Hematopoietic multipotent progenitor cell treated with erythropoietin and hydrocortisone succinate and interleukin-3 and kit ligand, for 17 days (in vitro differentiated cells): Measurements from ENCODE around the gene TWF1.
"Not testable (repeated sequence)": the region's sequence is repeated elsewhere in the genome, so short reads cannot be mapped to it uniquely, and the experiment has no call there.

Source experiments
- DNase-seq: peaks from one replicate; pipeline ENCODE4 v3.0.0-alpha.2; 2015; ENCODE audit warnings: low spot score

Gene TWF1

DNA sequence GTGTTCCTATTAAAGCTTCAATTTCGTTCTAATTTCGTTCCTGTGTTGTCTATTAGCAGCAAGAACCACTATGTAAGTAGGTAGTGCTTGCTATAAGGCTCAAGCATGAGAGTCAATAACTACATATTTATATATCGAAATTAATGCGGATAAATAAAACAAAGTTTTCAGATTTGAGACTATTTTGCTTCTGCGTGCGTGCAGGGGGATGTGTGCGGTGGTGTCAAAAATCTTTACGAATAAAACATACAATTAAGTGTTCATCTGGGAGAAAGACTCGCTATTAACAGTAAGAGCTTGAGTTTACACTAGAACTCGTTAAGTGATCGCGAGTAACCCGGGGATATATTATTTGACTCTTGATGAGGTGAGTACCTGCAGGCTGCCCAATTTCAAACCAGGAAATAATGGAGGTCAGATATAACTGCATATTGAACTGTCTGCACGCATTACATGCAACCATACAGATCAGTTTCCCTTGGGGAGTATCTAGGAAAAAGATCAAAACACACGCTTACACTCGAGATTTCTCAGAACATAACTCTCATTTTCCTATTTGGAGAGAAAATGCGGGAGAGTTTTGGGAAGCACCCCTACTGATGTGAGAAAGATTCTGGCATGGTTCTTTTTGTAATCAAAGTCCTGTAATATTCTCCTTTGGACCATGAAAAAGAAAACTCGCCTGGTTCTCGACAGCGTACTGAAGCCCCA lies 813 bp downstream of the TWF1 start:
- DNase-seq, result no peak

- no peak for DNase-seq
Observed at GRCh38 chr12:43797561-43798217, 8.4 kb downstream of the TWF1 start.

DNA sequence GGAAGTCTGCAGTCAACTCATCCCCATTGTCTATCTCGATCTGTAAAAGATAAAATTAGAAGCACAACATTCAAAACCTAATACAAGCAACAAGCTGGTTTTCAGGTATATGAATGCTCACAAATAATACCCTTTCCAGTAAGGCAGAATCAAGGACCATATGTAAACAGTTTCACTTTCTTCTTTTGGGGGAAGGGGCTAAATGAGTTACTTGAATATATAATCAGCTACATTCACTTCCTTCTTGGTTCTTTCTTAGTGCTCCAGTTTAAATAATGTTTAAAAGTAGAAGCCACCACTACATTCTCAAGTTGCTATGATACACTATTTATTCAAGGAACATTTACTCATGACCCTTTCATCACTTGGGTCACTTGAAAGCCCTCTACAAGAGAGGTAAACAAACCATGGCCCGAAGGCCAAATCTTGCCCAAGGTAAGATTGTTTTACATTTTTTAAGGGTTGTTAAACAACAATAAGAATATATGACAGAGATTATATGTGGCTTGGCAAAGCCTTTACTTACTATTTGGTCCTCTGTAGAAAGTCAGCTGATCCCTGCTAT lies 10.3 kb downstream of the TWF1 start:
- DNase-seq, result no peak

GRCh38 chr12:43789941-43790340 lies 16.2 kb downstream of the TWF1 start:
- no peak for DNase-seq

DNA sequence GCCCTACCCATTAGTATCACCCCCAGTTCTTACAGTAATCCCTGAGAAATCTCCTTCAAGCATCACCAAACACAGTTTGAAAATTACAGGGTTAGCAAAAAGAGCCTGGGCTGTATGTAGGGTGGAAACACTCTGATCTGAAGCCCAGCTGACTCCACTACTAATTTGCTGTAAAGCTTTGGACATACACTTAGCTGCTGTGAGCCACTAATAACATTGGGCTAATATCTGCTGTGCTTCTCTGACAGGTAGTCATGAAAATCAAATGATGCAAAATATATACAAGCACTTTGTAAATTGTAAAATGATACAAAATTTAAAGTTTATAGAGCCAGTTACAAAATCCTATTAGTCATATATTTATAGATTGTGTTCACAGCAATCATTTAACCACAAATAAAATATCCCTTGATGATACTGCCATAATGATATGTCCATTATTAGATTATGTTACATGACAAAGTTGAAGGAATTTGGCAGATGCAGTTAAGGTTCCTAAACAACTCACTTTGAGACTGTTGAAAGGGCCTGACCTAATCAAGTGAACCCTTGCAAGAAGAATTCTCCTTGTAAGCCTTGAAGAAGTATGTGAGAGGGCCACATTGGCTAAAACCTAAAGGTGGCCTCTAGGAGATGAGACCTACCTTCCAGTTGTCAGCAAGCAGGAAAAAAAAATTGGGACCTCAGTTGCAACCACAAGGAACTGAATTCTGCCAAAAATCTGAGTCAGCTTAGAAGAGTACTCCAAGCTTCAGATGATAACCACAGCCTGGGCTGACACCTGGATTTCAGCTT lies 19.0 kb downstream of the TWF1 start:
- no peak for DNase-seq

DNA sequence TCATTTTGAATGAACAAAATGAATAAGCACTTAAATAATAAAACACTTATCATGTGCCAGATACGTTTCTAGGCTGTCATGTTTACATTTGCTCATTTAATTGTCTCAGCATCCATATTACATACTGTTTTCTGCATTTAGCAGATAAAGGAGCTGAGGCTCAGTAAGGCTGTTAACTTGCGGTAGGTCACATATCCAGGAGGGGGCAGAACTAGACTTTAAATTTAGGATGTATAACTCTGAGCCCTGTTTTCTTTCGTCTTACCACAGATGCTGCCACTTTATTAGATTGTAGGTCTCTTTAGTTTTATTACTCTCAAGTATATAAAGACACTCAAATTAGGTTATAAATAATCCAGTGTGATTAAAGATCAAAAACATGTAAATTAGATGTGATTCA lies 29.6 kb downstream of the TWF1 start:
- peak; percentile 44 for DNase-seq

GRCh38 chr12:43766291-43766690 lies 39.8 kb downstream of the TWF1 start:
- DNase-seq, result no peak

DNA sequence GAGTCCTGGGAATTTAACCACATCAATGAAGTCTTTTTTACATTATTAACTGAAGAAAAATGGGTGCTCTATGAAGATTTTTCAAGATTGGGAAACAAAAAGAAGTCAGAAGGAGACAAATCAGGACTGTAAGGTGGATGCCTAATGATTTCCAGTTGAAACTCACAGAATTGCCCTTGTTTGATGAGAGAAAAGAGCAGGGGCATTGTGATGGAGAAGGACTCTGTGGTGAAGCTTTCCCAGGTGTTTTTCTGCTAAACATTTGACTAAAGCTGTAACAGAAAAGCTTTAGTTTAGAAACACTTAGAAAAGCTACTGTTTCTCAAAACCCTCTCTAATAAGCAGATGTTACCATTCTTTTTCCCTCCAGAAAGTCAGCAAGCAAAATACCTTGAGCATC lies 41.6 kb downstream of the TWF1 start:
- DNase-seq, result no peak

GRCh38 chr12:43763769-43764168 lies 42.3 kb downstream of the TWF1 start:
- DNase-seq, result no peak

DNA sequence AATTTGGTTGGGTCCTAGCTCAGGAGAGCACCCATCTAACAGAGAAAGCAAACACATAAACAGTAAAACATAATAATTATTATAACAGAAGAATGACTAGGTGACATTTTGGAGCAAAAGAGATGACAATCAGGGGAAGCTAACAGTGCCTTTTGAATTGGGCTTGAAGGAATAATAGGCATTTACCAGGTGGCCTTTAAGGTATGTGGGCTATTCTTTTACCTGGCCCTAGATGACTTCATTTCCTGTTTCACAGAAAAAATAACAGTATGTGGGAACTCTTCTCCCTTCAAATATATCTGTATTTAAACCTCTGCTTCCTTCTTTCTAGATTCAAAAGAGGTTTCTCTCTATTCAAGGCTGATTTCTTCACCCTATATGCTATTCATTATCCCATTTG lies 43.5 kb downstream of the TWF1 start:
- no peak for DNase-seq

DNA sequence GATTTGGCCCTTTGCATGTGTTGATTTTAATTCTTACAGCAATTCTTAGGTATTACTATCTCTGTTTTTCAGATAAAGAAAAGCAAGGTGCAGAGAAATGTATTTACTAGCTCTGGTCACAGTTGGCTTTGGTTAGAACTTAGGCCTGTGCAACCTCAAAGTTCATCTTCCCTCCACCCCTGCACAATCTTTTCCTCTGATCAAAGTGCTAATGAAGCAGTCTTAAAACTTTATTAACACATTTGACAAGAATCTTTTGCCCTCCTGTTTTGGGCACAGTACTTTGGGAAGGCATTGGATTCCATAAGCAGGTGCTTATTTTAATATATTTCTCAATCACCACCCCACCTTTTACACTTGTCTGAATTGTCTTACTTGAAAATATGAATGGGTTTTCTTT lies 44.6 kb downstream of the TWF1 start:
- DNase-seq, result no peak

GRCh38 chr12:43760396-43760795 lies 45.7 kb downstream of the TWF1 start:
- no peak for DNase-seq

DNA sequence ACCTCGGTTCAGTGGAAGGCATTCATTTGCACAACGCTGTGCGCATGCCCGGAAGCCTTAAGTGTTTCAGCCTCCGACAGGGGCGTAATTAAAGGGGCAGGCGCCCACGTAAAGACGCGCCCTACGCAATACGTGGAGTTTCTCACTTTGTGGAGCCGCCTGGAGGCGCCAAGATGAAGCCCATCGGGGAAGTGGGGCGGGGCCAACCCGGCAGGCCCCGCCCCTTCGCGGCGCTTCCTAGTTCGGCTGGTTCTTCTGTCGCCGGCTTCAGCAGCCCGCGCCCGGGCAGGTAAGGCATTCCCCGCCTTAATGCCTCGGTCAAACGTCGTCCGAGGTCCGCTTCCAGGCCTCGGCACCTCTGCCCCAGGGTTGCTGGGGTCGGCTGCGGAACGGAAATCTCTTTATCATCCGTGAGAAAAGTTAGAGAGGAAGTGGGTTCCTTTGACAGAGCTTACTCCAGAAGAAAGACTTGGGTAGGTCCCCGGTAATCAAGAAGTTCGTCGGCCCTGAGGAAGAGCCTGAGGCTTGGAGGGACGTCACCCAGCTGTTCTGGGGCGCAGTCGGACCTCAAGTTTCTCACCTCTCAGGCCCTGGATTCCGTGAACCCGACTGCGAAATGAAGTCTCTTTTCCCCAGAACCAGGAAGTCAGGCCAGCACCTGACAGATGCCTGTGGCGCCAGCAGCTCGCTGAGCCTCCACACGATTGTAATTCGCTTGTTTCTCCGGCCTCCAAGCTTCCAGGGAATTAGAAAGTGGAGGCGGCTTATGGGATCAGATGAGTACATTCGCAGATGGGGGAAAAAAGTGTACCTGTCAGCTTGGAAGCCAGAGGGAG lies 47.2 kb downstream of the TWF1 start, which contains the start of the genes IRAK4 and PUS7L:
IRAK4 (plus strand) TSS at position 224 of the 836 bp plus-strand sequence. CDS start 9,161 bp downstream, outside the sequence.
PUS7L (minus strand) TSS at position 63 of the 836 bp plus-strand sequence. CDS start 3,545 bp downstream, outside the sequence.
- DNase-seq, result peak; percentile 97

DNA sequence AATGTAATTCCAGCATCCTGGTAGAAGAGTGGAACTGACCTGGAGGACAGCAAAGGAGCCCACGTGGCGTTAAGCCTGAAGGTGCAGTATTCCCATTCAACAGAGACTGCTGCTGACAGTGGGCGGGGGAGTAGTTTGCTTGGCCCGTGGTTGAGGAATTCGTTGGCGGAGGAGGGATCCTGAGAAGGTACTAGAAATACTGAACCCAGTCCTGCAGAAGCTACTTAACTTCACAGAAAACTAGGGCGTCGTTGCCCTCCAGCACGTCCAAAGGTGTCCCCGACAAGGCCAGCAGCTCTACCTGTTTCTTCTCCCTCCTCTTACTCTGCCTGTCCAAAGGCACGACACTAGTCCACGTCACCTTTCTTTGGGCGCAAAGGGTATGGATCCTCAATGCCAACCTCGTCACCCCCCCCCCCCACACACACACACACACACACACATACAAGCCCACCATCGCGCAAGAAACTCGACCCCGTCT lies 47.8 kb downstream of the TWF1 start:
- DNase-seq, result no peak

DNA sequence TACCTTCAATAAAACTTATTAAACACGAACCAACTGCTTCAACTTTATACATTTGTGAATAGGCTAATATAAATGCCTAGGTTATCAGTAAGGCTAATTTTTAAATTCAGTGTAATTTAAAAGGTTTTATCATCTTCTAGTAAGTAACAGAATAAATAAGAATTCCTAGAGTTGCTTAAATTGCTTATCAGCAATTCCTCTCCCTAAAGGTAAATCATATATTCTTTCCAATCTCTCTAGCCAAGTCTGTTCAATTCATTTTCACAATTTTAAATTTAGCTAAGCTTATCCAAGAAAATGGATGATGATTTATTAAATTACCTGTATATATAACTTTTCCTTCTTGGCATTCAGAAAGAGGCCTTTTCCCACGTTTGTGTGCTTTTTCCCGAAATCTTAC lies 52.1 kb downstream of the TWF1 start:
- DNase-seq, result no peak

- DNase-seq, result not testable (repeated sequence)
Observed at GRCh38 chr12:43751360-43751759, 54.8 kb downstream of the TWF1 start.

DNA sequence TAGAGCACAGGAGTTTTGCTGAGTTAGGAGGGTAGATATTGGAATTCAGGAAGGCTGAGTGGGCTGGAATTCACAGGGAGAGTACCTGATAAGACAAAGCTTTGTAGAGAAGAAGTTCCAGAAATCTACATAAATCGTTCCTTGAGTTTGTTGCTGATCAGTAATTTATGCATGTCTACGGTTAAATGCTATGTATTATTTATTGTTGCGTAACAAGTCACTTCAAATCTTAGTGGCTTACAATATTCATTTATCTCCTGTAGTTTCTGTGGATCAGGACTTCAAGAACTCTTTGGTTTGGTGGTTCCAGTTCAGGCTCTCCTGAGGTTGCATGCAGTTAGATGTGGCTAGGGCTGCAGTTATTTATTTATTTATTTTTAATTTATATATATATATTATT lies 55.3 kb downstream of the TWF1 start:
- DNase-seq, result no peak

DNA sequence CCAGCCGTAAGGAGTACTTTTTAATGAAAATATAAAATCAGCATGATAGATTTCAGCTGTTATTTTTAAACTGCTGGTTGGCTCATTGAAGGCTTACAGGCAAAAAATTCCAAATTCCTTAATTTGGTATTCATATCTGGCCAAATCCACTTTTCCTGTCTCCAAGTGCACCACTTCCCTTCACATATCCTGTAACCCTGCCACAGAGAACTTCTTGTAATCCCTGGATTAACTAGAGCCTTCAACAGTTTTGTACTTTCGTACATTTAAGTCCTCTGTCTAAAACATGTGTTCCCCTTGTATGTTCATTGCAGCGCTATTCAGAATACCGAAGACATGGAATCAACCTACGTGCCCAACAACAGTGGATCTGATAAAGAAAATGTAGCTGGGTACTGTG lies 57.1 kb downstream of the TWF1 start:
- DNase-seq, result no peak

- no peak for DNase-seq
Observed at GRCh38 chr12:43744826-43745225, 61.3 kb downstream of the TWF1 start.
